ENCODE measurements around the gene MYH7.
"Not testable (repeated sequence)": the region's sequence is repeated elsewhere in the genome, so short reads cannot be mapped to it uniquely, and the experiment has no call there.

MYH7 gene

GRCh38 chr14:23435543-23436326 is at the start of gene MYH7:
MYH7 (minus strand) TSS chr14:23435660; CDS start chr14:23433732, 1,928 bp downstream.
- no peak for DNase-seq

GRCh38 chr14:23483236-23483854 is 47.9 kb upstream of the MYH7 start:
- DNase-seq, result no peak

GRCh38 chr14:23482823-23483148 is 47.3 kb upstream of the MYH7 start:
- DNase-seq, result no peak

- DNase-seq, result no peak
Observed at GRCh38 chr14:23481979-23482822, 46.7 kb upstream of the MYH7 start.

GRCh38 chr14:23481362-23481970 is 46.0 kb upstream of the MYH7 start:
- DNase-seq, result no peak

GRCh38 chr14:23478109-23478759 is 42.8 kb upstream of the MYH7 start:
- peak; percentile 52 for DNase-seq

- DNase-seq, result no peak
Observed at GRCh38 chr14:23470947-23471346, 35.5 kb upstream of the MYH7 start.

GRCh38 chr14:23469906-23470403 is 34.5 kb upstream of the MYH7 start:
- no peak for DNase-seq

GRCh38 chr14:23469127-23469905 is 33.9 kb upstream of the MYH7 start, which contains the start of gene NGDN:
NGDN (plus strand) TSS chr14:23469703; CDS start chr14:23469716, 13 bp downstream.
- peak; percentile 90 for DNase-seq

- no peak for DNase-seq
Observed at GRCh38 chr14:23468704-23469126, 33.3 kb upstream of the MYH7 start.

- DNase-seq, result no peak
Observed at GRCh38 chr14:23465261-23465660, 29.8 kb upstream of the MYH7 start.

- no peak for DNase-seq
Observed at GRCh38 chr14:23464700-23465099, 29.2 kb upstream of the MYH7 start.

- DNase-seq, result no peak
Observed at GRCh38 chr14:23460960-23461359, 25.5 kb upstream of the MYH7 start.

- DNase-seq, result no peak
Observed at GRCh38 chr14:23457587-23458445, 22.4 kb upstream of the MYH7 start.

GRCh38 chr14:23456883-23457586 is 21.6 kb upstream of the MYH7 start:
- DNase-seq, result not testable (repeated sequence)

- DNase-seq, result no peak
Observed at GRCh38 chr14:23454445-23454856, 19.0 kb upstream of the MYH7 start.

- DNase-seq, result no peak
Observed at GRCh38 chr14:23452237-23452636, 16.8 kb upstream of the MYH7 start.

GRCh38 chr14:23450379-23450778 is 14.9 kb upstream of the MYH7 start:
- no peak for DNase-seq

GRCh38 chr14:23449314-23449713 is 13.9 kb upstream of the MYH7 start:
- DNase-seq, result no peak
